Measurements from ENCODE around the gene TAF12. TPM values are rescaled to one million over a fixed set of nuclear protein-coding genes. Genes with fewer than 3 reads are reported as not detected.
"Not testable (repeated sequence)": the region's sequence is repeated elsewhere in the genome, so short reads cannot be mapped to it uniquely, and the experiment has no call there.

The TAF12 gene
- total RNA-seq, 1 donor from 2014 or later, result 13.8 TPM

GRCh38 chr1:28586585-28587391, 56.1 kb downstream of the TAF12 start:
- DNase-seq (ENCODE audit: extremely low read depth, low read depth, low spot score), result not testable (repeated sequence)

- DNase-seq (ENCODE audit: extremely low read depth, low read depth, low spot score), result no peak
Observed at GRCh38 chr1:28582248-28582615, 60.6 kb downstream of the TAF12 start.

- DNase-seq (ENCODE audit: extremely low read depth, low read depth, low spot score), result no peak
Observed at GRCh38 chr1:28581531-28582247, 61.2 kb downstream of the TAF12 start.

GRCh38 chr1:28580722-28581530, 61.9 kb downstream of the TAF12 start:
- no peak for DNase-seq (ENCODE audit: extremely low read depth, low read depth, low spot score)

- DNase-seq (ENCODE audit: extremely low read depth, low read depth, low spot score), result no peak
Observed at GRCh38 chr1:28579401-28579800, 63.5 kb downstream of the TAF12 start.

GRCh38 chr1:28578696-28579218, 64.1 kb downstream of the TAF12 start:
- no peak for DNase-seq (ENCODE audit: extremely low read depth, low read depth, low spot score)

GRCh38 chr1:28577738-28578536, 64.9 kb downstream of the TAF12 start:
- no peak for DNase-seq (ENCODE audit: extremely low read depth, low read depth, low spot score)

- DNase-seq (ENCODE audit: extremely low read depth, low read depth, low spot score), result no peak
Observed at GRCh38 chr1:28577052-28577678, 65.7 kb downstream of the TAF12 start.

- DNase-seq (ENCODE audit: extremely low read depth, low read depth, low spot score), result no peak
Observed at GRCh38 chr1:28573564-28573963, 69.3 kb downstream of the TAF12 start.

GRCh38 chr1:28572891-28573290, 70.0 kb downstream of the TAF12 start:
- not testable (repeated sequence) for DNase-seq (ENCODE audit: extremely low read depth, low read depth, low spot score)

GRCh38 chr1:28571911-28572310, 71.0 kb downstream of the TAF12 start:
- DNase-seq (ENCODE audit: extremely low read depth, low read depth, low spot score), result no peak

- DNase-seq (ENCODE audit: extremely low read depth, low read depth, low spot score), result no peak
Observed at GRCh38 chr1:28566931-28567330, 75.9 kb downstream of the TAF12 start.

GRCh38 chr1:28565726-28566125, 77.1 kb downstream of the TAF12 start:
- no peak for DNase-seq (ENCODE audit: extremely low read depth, low read depth, low spot score)

- DNase-seq (ENCODE audit: extremely low read depth, low read depth, low spot score), result no peak
Observed at GRCh38 chr1:28565040-28565439, 77.8 kb downstream of the TAF12 start.

- no peak for DNase-seq (ENCODE audit: extremely low read depth, low read depth, low spot score)
Observed at GRCh38 chr1:28564310-28564709, 78.6 kb downstream of the TAF12 start.

- DNase-seq (ENCODE audit: extremely low read depth, low read depth, low spot score), result no peak
Observed at GRCh38 chr1:28560886-28561285, 82.0 kb downstream of the TAF12 start.
